Vagina (tissue), 2 donors: ENCODE results near the gene FHL2.

Experiments used
- CTCF ChIP-seq, 3 experiments: fragments of 450-650 bp in 2 of 3; fragments of 200-600 bp in 1 of 3; sonication (generic) in 1 of 3; IDR thresholded peaks; one replicate each; pipeline ENCODE4 v1.5.1; 2017 to 2019; ENCODE audit warnings: antibody characterized with exemption in 3 of 3, mild to moderate bottlenecking in 2 of 3, moderate library complexity in 2 of 3
- POLR2A ChIP-seq, 2 donors: fragments of 450-650 bp; IDR thresholded peaks; one replicate each; pipeline ENCODE4 v1.6.1; 2017; ENCODE audit warnings: antibody characterized with exemption in 2 of 2, mild to moderate bottlenecking in 2 of 2, moderate library complexity in 2 of 2

GRCh38 chr2:105376010-105376409, 22.8 kb downstream of the FHL2 start:
- TF ChIP-seq CTCF (IDR thresholded peaks at IDR 0.05) (no peak), POLR2A (IDR thresholded peaks at IDR 0.05) (no peak)
